Mucosa of descending colon (tissue), 3 donors: ENCODE results near the gene PLEKHM3. TPM values are rescaled to one million over a fixed set of nuclear protein-coding genes. Genes with fewer than 3 reads are reported as not detected.

Source experiments
- ATAC-seq: fragments of 200-7000 bp; cut with Tn5 transposase; one replicate; pipeline ENCODE4 v1.9.1; 2020; ENCODE audit warnings: mild to moderate bottlenecking, moderate library complexity
- DNase-seq, 3 donors: peaks; one replicate each; pipeline ENCODE4 v3.0.0-alpha.2; 2020
- H3K36me3 ChIP-seq: fragments of 200-600 bp; one replicate; pipeline ENCODE4 v1.8.0; 2021; ENCODE audit warnings: low read depth, mild to moderate bottlenecking
- H3K4me1 ChIP-seq: fragments of 200-600 bp; one replicate; pipeline ENCODE4 v1.8.0; 2021; ENCODE audit warnings: low read depth, mild to moderate bottlenecking
- H3K4me3 ChIP-seq: fragments of 200-600 bp; one replicate; pipeline ENCODE4 v1.8.0; 2021; ENCODE audit warnings: mild to moderate bottlenecking
- H3K9me3 ChIP-seq: fragments of 200-600 bp; one replicate; pipeline ENCODE4 v1.8.0; 2021; ENCODE audit warnings: mild to moderate bottlenecking
- CTCF ChIP-seq: fragments of 200-600 bp; IDR thresholded peaks from one replicate; pipeline ENCODE4 v1.8.0; 2022; ENCODE audit warnings: antibody characterized with exemption, mild to moderate bottlenecking
- intact Hi-C, 2 donors: fragments of 100-400 bp; cut with DNase I in 1 of 2; cut with micrococcal nuclease in 1 of 2; formaldehyde crosslinking; loops; one replicate each; pipeline versions ENCODE4 v1.11.0 to v1.11.1; 2022; cut with DNase I, micrococcal nuclease
- total RNA-seq, 3 donors: library from RNA; stranded (reverse); fragmentation: NEBNext Ultra II Directional in 2 of 3; extraction: Animal tissue kit (Norgen Biotek cat#: 25700) in 2 of 3; gene quantifications; one replicate each; pipeline versions ENCODE4 v1.2.1 to v1.2.4, GENCODE V29; 2021 to 2023
- donor health status: DM: no; HTN: no; CAD: no; lungs with moderate emphysema.
- donor health status: DM: no; HTN: no; CAD: no.
- donor health status: DM: no; HTN: yes; CAD: no.

PLEKHM3 gene
- total RNA-seq, 3 donors from 2014 or later: 9.7 to 21.1 (median 12.9) TPM

- Histone ChIP-seq H3K36me3 (no peaks in the 10 kb centered on the region), H3K9me3 (no peaks in the 10 kb centered on the region), H3K4me1 (peaks cover 23% of the 10 kb centered on the region), H3K4me3 (no peak overlapping the region)
- intact Hi-C loops: no loop called here
- no peak for DNase-seq
- no peak for TF ChIP-seq CTCF
- no peak for ATAC-seq
Observed at GRCh38 chr2:207808119-207808518, 217.2 kb downstream of the PLEKHM3 start.

GRCh38 chr2:207807516-207807915 lies 217.8 kb downstream of the PLEKHM3 start:
- DNase-seq: no peak
- H3K4me3 ChIP-seq: no peak overlapping the region
- intact Hi-C loops: no loop called here
- H3K9me3 ChIP-seq: no peaks in the 10 kb centered on the region
- no peaks in the 10 kb centered on the region for H3K36me3 ChIP-seq
- no peak for ATAC-seq
- H3K4me1 ChIP-seq: peaks cover 25% of the 10 kb centered on the region
- TF ChIP-seq CTCF: no peak

- Histone ChIP-seq H3K36me3 (no peaks in the 10 kb centered on the region), H3K9me3 (no peaks in the 10 kb centered on the region), H3K4me3 (no peak overlapping the region), H3K4me1 (peaks cover 16% of the 10 kb centered on the region)
- peak; percentile 57 for ATAC-seq
- intact Hi-C loops: no loop called here
- DNase-seq: no peak
- TF ChIP-seq CTCF: no peak
Observed at GRCh38 chr2:207805566-207806226, 219.6 kb downstream of the PLEKHM3 start.

GRCh38 chr2:207802650-207803049 lies 222.7 kb downstream of the PLEKHM3 start:
- Histone ChIP-seq H3K4me3 (no peak overlapping the region), H3K4me1 (peaks cover 8% of the 10 kb centered on the region), H3K36me3 (no peaks in the 10 kb centered on the region), H3K9me3 (no peaks in the 10 kb centered on the region)
- intact Hi-C loops: no loop called here
- TF ChIP-seq CTCF: no peak
- DNase-seq (peak in 1 of 3 donors; percentile 68), ATAC-seq (peak; percentile 97)

GRCh38 chr2:207801259-207801658 lies 224.1 kb downstream of the PLEKHM3 start:
- ATAC-seq: no peak
- H3K4me1 ChIP-seq: peaks cover 19% of the 10 kb centered on the region

More at GRCh38 chr2:207801259-207801658, 224.1 kb downstream of the PLEKHM3 start:
- Histone ChIP-seq H3K9me3 (no peaks in the 10 kb centered on the region), H3K36me3 (no peaks in the 10 kb centered on the region), H3K4me3 (no peak overlapping the region)
- DNase-seq: no peak
- intact Hi-C loops: no loop called here
- no peak for TF ChIP-seq CTCF
